HS-5 (cell line): ENCODE data around the gene PRPF19.

Experiments
- DNase-seq: peaks from one replicate; pipeline ENCODE4 v3.0.0-alpha.2; 2012; ENCODE audit warnings: low read depth

Gene PRPF19

DNA sequence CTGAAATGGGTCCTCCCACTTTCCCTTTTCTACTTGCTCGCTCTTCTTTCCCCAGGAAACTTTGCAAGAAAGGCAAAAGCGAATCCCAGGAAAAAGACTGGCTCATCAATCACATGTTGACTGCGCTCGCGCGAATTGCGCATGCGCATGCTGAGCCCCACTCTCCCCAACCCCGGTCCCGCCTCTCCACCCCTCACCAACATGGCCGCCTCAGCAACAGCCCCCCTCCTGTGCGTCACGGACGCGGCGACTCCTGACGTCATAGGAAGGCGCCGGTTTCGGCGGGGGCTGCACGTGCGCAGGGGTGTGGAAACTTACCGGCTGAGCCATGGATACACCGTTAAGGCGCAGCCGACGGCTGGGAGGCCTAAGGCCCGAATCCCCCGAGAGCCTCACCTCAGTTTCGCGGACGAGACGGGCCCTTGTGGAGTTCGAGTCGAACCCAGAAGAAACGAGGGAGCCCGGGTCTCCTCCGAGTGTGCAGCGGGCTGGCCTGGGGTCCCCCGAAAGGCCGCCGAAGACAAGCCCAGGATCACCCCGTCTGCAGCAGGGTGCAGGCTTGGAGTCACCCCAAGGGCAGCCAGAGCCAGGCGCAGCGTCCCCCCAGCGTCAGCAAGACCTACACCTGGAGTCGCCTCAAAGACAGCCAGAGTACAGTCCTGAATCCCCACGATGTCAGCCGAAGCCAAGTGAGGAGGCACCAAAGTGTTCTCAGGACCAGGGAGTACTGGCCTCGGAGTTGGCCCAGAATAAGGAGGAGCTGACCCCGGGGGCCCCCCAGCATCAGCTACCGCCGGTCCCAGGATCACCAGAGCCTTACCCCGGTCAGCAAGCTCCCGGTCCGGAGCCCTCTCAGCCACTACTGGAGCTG is 64.4 kb downstream of the PRPF19 start, which contains the start of gene CCDC86:
Gene CCDC86 (plus strand): TSS at position 317 of the 871 bp plus-strand sequence. CDS start 12 bp downstream, at position 329.
- peak; percentile 84 for DNase-seq
